HepG2 (cell line): ENCODE data around the gene RAC3. TPM values are rescaled to one million over a fixed set of nuclear protein-coding genes. Genes with fewer than 3 reads are reported as not detected.

Source experiments
- AFF4 ChIP-seq: sonication (generic); formaldehyde crosslinking; IDR thresholded peaks from 2 replicates; pipeline ENCODE4 v1.4.0; 2020; ENCODE audit warnings: missing genetic modification reagents
- BRCA1 ChIP-seq: sonication (generic); formaldehyde crosslinking; IDR thresholded peaks from 2 replicates; pipeline ENCODE4 v1.4.0; 2020; ENCODE audit warnings: missing genetic modification reagents
- CSRNP2 ChIP-seq: sonication (generic); formaldehyde crosslinking; conservative IDR thresholded peaks from 2 replicates; pipeline ENCODE4 v1.8.0; 2022; ENCODE audit warnings: low read depth, missing genetic modification reagents
- HMG20B ChIP-seq: conservative IDR thresholded peaks from 2 replicates; pipeline ENCODE4 v1.6.1; 2016; ENCODE audit warnings: missing genetic modification reagents, missing compliant biosample characterization
- HMGA1 ChIP-seq: sonication (generic); formaldehyde crosslinking; conservative IDR thresholded peaks from 2 replicates; pipeline ENCODE4 v1.4.0; 2020; ENCODE audit warnings: missing genetic modification reagents
- LCORL ChIP-seq, 2 experiments: fragments of 450-650 bp in 1 of 2; sonication (generic) in 1 of 2; formaldehyde crosslinking in 1 of 2; IDR thresholded peaks; 2 replicates each; pipeline versions ENCODE4 v1.5.0 to v1.6.1; 2017 to 2020; ENCODE audit warnings: antibody characterized with exemption in 1 of 2, missing genetic modification reagents in 1 of 2
- MLX ChIP-seq: IDR thresholded peaks from 2 replicates; pipeline ENCODE4 v1.6.1; 2016
- NFE2L1 ChIP-seq: sonication (generic); formaldehyde crosslinking; IDR thresholded peaks from 2 replicates; pipeline ENCODE4 v1.4.0; 2020; ENCODE audit warnings: missing genetic modification reagents, mild to moderate bottlenecking, borderline replicate concordance
- NFKB2 ChIP-seq: sonication (generic); formaldehyde crosslinking; IDR thresholded peaks from 2 replicates; pipeline ENCODE4 v1.4.0; 2020; ENCODE audit warnings: missing genetic modification reagents, borderline replicate concordance
- NFYB ChIP-seq: sonication (generic); formaldehyde crosslinking; IDR thresholded peaks from 2 replicates; pipeline ENCODE4 v1.4.0; 2020; ENCODE audit warnings: missing genetic modification reagents
- RFX5 ChIP-seq: IDR thresholded peaks from 2 replicates; pipeline ENCODE4 v1.6.1; 2011; ENCODE audit warnings: low read depth, low read length, improper control_type of control experiment
- U2AF1 ChIP-seq: fragments of 200-400 bp; formaldehyde crosslinking; optimal IDR thresholded peaks from 2 replicates; pipeline ENCODE3; 2017; ENCODE audit warnings: mild to moderate bottlenecking, low read depth, low read length
- ZBTB1 ChIP-seq: sonication (generic); formaldehyde crosslinking; IDR thresholded peaks from 2 replicates; pipeline ENCODE4 v1.4.0; 2020; ENCODE audit warnings: missing genetic modification reagents, borderline replicate concordance
- ZC3H4 ChIP-seq: sonication (generic); formaldehyde crosslinking; IDR thresholded peaks from 2 replicates; pipeline ENCODE4 v1.4.0; 2020; ENCODE audit warnings: missing genetic modification reagents, borderline replicate concordance
- ZNF232 ChIP-seq: sonication (generic); formaldehyde crosslinking; IDR thresholded peaks from 2 replicates; pipeline ENCODE4 v1.4.0; 2020; ENCODE audit warnings: missing genetic modification reagents, borderline replicate concordance
- ZNF260 ChIP-seq: sonication (generic); formaldehyde crosslinking; IDR thresholded peaks from 2 replicates; pipeline ENCODE4 v1.4.0; 2020; ENCODE audit warnings: missing genetic modification reagents, low read depth, mild to moderate bottlenecking, borderline replicate concordance
- ZNF616 ChIP-seq: sonication (generic); formaldehyde crosslinking; IDR thresholded peaks from 2 replicates; pipeline ENCODE4 v1.5.0; 2020; ENCODE audit warnings: low read depth, mild to moderate bottlenecking, missing genetic modification reagents
- ZNF768 ChIP-seq: sonication (generic); formaldehyde crosslinking; IDR thresholded peaks from 2 replicates; pipeline ENCODE4 v1.4.0; 2020; ENCODE audit warnings: missing genetic modification reagents
- ZSCAN12 ChIP-seq: sonication (generic); formaldehyde crosslinking; IDR thresholded peaks from 2 replicates; pipeline ENCODE4 v1.9.0; 2021; ENCODE audit warnings: mild to moderate bottlenecking, missing genetic modification reagents
- ZSCAN25 ChIP-seq: sonication (generic); formaldehyde crosslinking; IDR thresholded peaks from 2 replicates; pipeline ENCODE4 v1.8.0; 2022; ENCODE audit warnings: mild to moderate bottlenecking, missing genetic modification reagents
- ZSCAN29 ChIP-seq: sonication (generic); formaldehyde crosslinking; conservative IDR thresholded peaks from 2 replicates; pipeline ENCODE4 v1.4.0; 2020; ENCODE audit warnings: mild to moderate bottlenecking, missing genetic modification reagents
- polyA plus RNA-seq, 8 experiments: library from polyadenylated mRNA; depleted of rRNA in 3 of 8; stranded (reverse) in 7 of 8; unstranded in 1 of 8; fragments of >200 nt; fragmentation: Illumina TruSeq in 4 of 8; extraction: Trizol in 4 of 8; gene quantifications; 2 replicates each; pipeline versions ENCODE4 v1.2.1 to v1.2.3, GENCODE V29; 2011 to 2016; ENCODE audit warnings: low read depth in 4 of 8, missing spikeins in 1 of 8, mixed read lengths in 1 of 8; ENCODE audit not compliant: insufficient read depth in 1 of 8
- total RNA-seq, 5 experiments: library from RNA; depleted of rRNA; stranded (reverse); fragments of >200 nt; fragmentation: Illumina TruSeq; extraction: Trizol; gene quantifications; 2 replicates each; pipeline ENCODE4 v1.2.3, GENCODE V29; 2016; ENCODE audit warnings: low read depth in 1 of 5
- TF ChIP-seq, protein P1 (sequence below): sonication (generic); formaldehyde crosslinking; IDR thresholded peaks from 2 replicates; pipeline ENCODE4 v1.8.1; 2023; ENCODE audit warnings: missing genetic modification reagents, mild to moderate bottlenecking, borderline replicate concordance
- TF ChIP-seq, protein P2 (sequence below): fragments of 450-650 bp; IDR thresholded peaks from 2 replicates; pipeline ENCODE4 v1.6.1; 2017

The RAC3 gene
- total and polyA plus RNA-seq, 2 of the 13 experiments (the other 11 are each of a cell fraction or from before 2014, with no cell fraction given), result 10.5 to 21.3 TPM

DNA sequence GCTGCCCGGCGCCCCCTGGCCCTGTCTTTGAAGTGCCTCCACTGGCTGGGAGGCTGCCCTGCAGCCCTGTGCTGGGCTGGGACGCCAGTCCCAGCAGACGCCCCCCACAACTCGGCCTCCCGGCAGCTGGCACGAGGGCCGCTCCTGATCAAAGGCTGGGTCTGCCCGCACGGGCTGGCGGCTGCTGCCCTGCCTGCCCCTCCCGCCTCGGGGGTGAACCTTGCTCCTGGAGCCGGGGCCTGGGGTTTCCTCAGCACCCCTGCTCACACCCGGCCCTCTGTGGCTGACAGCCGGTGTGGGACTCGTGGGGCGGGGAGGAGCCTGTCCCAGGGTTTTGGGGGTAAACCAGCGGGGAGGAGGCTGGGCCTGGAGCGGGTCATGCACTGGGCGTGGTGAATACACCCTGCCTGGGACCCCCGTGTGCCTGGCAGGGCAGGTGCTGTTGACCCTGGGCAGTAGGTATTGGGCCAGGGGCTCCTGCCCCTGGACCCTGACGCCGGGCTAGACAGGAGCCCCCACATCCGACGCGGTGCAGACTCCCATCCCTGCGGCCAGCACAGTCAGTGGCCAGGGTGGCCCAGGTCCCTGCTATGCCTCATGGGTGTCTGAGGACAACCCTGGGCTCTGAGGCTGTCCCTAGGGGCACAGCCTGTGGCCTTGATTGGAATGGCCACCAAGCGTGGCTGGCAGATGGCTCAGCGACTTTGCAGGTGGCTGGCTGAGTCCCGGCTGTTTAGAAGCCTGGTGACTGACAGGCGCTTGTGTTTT, 30.5 kb upstream of the RAC3 start (continued):
- TF ChIP-seq ZBTB1 (CRISPR knock-in tag) (0 out of 2 replicates have a peak, but pooled peaks have one; percentile 42), RFX5 (no peak), AFF4 (CRISPR knock-in tag) (peak; percentile 80; the same call in 1 of the 2 replicates), ZNF260 (CRISPR knock-in tag) (no peak), CSRNP2 (CRISPR knock-in tag) (no peak), LCORL (IDR thresholded peaks at IDR 0.05) (no peak), LCORL (CRISPR knock-in tag; IDR thresholded peaks at IDR 0.05) (peak; percentile 99), NFKB2 (peak; percentile 63; the same call in 1 of the 2 replicates), ZSCAN12 (CRISPR knock-in tag) (peak; percentile 86), ZNF616 (0 out of 2 replicates have a peak, but pooled peaks have one; percentile 88), BRCA1 (peak; percentile 91), HMGA1 (no peak), ZC3H4 (peak; percentile 66), MLX (CRISPR knock-in tag) (peak; percentile 99), ZSCAN29 (CRISPR knock-in tag) (peak; percentile 63; the same call in 1 of the 2 replicates), HMG20B (CRISPR knock-in tag) (peak; percentile 90), ZNF232 (CRISPR knock-in tag) (peak; percentile 69; the same call in 1 of the 2 replicates), NFE2L1 (CRISPR knock-in tag) (no peak), ZNF768 (peak; percentile 81), ZSCAN25 (CRISPR knock-in tag) (peak; percentile 100), U2AF1 (peak; percentile 33), NFYB (CRISPR knock-in tag) (peak; percentile 39)
- TF ChIP-seq, protein P1, sequence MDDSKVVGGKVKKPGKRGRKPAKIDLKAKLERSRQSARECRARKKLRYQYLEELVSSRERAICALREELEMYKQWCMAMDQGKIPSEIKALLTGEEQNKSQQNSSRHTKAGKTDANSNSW, result no peak
- TF ChIP-seq, protein P2, sequence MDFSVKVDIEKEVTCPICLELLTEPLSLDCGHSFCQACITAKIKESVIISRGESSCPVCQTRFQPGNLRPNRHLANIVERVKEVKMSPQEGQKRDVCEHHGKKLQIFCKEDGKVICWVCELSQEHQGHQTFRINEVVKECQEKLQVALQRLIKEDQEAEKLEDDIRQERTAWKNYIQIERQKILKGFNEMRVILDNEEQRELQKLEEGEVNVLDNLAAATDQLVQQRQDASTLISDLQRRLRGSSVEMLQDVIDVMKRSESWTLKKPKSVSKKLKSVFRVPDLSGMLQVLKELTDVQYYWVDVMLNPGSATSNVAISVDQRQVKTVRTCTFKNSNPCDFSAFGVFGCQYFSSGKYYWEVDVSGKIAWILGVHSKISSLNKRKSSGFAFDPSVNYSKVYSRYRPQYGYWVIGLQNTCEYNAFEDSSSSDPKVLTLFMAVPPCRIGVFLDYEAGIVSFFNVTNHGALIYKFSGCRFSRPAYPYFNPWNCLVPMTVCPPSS, result no peak
